Measurements from ENCODE around the gene LSAMP. TPM values are rescaled to one million over a fixed set of nuclear protein-coding genes. Genes with fewer than 3 reads are reported as not detected.

Gene LSAMP
- total and polyA plus RNA-seq, 2 of the 13 experiments (the other 11 are each of a cell fraction or from before 2014, with no cell fraction given) = not detected

GRCh38 chr3:116318370-116318769, 126.9 kb downstream of the LSAMP start:
- BruUV-seq (replicated peaks) = no TSS peak
- H3K9me3 ChIP-seq (ENCODE audit: low read length) = no peaks in the 10 kb centered on the region
- no peak overlapping the region for H3K27ac ChIP-seq (ENCODE audit: extremely low read length, insufficient read depth, low read length)
- intact Hi-C loops (cut with micrococcal nuclease; ENCODE audit: unreplicated experiment) = no loop called here
- FAIRE-seq (no peak), ATAC-seq (no peak), DNase-seq (ENCODE audit: low spot score) (no peak)
- no peak overlapping the region for H3K9ac ChIP-seq (ENCODE audit: insufficient read depth, low read depth, low read length)
- 3% methylated on average over 1 of the region's 1 CpG for WGBS (ENCODE audit: low lambda C conversion rate)
- no peak overlapping the region for H3K4me2 ChIP-seq (ENCODE audit: low read depth, low read length)
- H4K20me1 ChIP-seq (ENCODE audit: insufficient read depth, low read length) = no peaks in the 10 kb centered on the region
- no peaks in the 10 kb centered on the region for H3K79me2 ChIP-seq (ENCODE audit: insufficient read depth, low read length)
- H2AFZ ChIP-seq (ENCODE audit: low read length) = no peak overlapping the region
- no peaks in the 10 kb centered on the region for H3K4me1 ChIP-seq (ENCODE audit: insufficient read depth, low read length)
- POLR2A ChIA-PET = no interaction called here
- CTCF ChIA-PET (ENCODE audit: low intra/inter-chr PET ratio, low total read pairs) = no interaction called here
- in situ Hi-C loops (cut with HindIII; ENCODE audit: extremely low pct_ligation_motif_present, low pct_unique_long_range_greater_than_20kb) = no loop called here
- no peaks in the 10 kb centered on the region for H3K27me3 ChIP-seq (ENCODE audit: control insufficient read depth in 1 of 2, insufficient read depth in 2 of 2, low read length in 2 of 2)
- no peaks in the 10 kb centered on the region for H3K36me3 ChIP-seq (replicated peaks in 1 of 2; ENCODE audit: control insufficient read depth in 1 of 2, insufficient read depth in 2 of 2, low read length in 2 of 2)
- no peak overlapping the region for H3K4me3 ChIP-seq (replicated peaks in 1 of 3; ENCODE audit: insufficient read depth in 1 of 3, low read depth in 2 of 3, low read length in 3 of 3)
- TF ChIP-seq CHD2 (IDR thresholded peaks at IDR 0.05; ENCODE audit: low read depth, low read length) (no peak), ZNF720 (CRISPR knock-in tag; IDR thresholded peaks at IDR 0.05) (no peak), RBM39 (IDR thresholded peaks at IDR 0.05; ENCODE audit: low read depth, low read length, poor library complexity, severe bottlenecking) (no peak), LBX2 (CRISPR knock-in tag; IDR thresholded peaks at IDR 0.05; ENCODE audit: borderline replicate concordance) (no peak), ZNF777 (CRISPR knock-in tag; IDR thresholded peaks at IDR 0.05) (no peak), SOX6 (IDR thresholded peaks at IDR 0.05) (no peak), SOX6 (CRISPR knock-in tag; IDR thresholded peaks at IDR 0.05) (no peak), ZBTB8A (CRISPR knock-in tag; IDR thresholded peaks at IDR 0.05; ENCODE audit: borderline replicate concordance, low read depth) (no peak), ZNF780A (CRISPR knock-in tag; IDR thresholded peaks at IDR 0.05) (no peak), ZBTB4 (CRISPR knock-in tag; IDR thresholded peaks at IDR 0.05; ENCODE audit: borderline replicate concordance) (no peak), FOXP4 (CRISPR knock-in tag; IDR thresholded peaks at IDR 0.05) (no peak), ZC3H13 (CRISPR knock-in tag; IDR thresholded peaks at IDR 0.05) (no peak), ZNF331 (CRISPR knock-in tag; IDR thresholded peaks at IDR 0.05) (no peak), ZNF619 (CRISPR knock-in tag; IDR thresholded peaks at IDR 0.05) (no peak), ZNF280D (CRISPR knock-in tag; IDR thresholded peaks at IDR 0.05) (no peak), WIZ (CRISPR knock-in tag; IDR thresholded peaks at IDR 0.05) (no peak)

Data from HepG2 (cell line).